H9 (cell line): Measurements from ENCODE around the gene RAB31. TPM values are rescaled to one million over a fixed set of nuclear protein-coding genes. Genes with fewer than 3 reads are reported as not detected.

ENCODE experiments used
- DNase-seq: peaks from one replicate; pipeline ENCODE4 v3.0.0-alpha.2; 2017
- H2AFZ ChIP-seq: one replicate; pipeline ENCODE4 v1.6.1; 2013; ENCODE audit warnings: mild to moderate bottlenecking, low read length, control low read depth, moderate library complexity
- H2AK5ac ChIP-seq: 2 replicates; pipeline ENCODE4 v1.6.1; 2013; ENCODE audit warnings: low read length, control low read depth, mixed read lengths; ENCODE audit not compliant: insufficient read length
- H2BK120ac ChIP-seq: one replicate; pipeline ENCODE4 v1.6.1; 2013; ENCODE audit warnings: low read depth, mild to moderate bottlenecking, low read length, control low read depth, inconsistent platforms; ENCODE audit not compliant: poor library complexity, severe bottlenecking
- H2BK12ac ChIP-seq: 2 replicates; pipeline ENCODE4 v1.6.1; 2013; ENCODE audit warnings: low read length, control low read depth, mixed read lengths, low read depth; ENCODE audit not compliant: insufficient read length
- H2BK15ac ChIP-seq: 2 replicates; pipeline ENCODE4 v1.6.1; 2013; ENCODE audit warnings: low read depth, low read length, control low read depth
- H2BK20ac ChIP-seq: one replicate; pipeline ENCODE4 v1.6.1; 2013; ENCODE audit warnings: low read depth, mild to moderate bottlenecking, low read length, control low read depth, inconsistent platforms; ENCODE audit not compliant: poor library complexity, severe bottlenecking
- H2BK5ac ChIP-seq: 2 replicates; pipeline ENCODE4 v1.6.1; 2013; ENCODE audit warnings: low read length, control low read depth, mixed read lengths; ENCODE audit not compliant: insufficient read length
- H3K14ac ChIP-seq: 2 replicates; pipeline ENCODE4 v1.6.1; 2013; ENCODE audit warnings: low read length, control low read depth; ENCODE audit not compliant: insufficient read depth
- H3K18ac ChIP-seq: 2 replicates; pipeline ENCODE4 v1.6.1; 2013; ENCODE audit warnings: low read depth, mild to moderate bottlenecking, mixed read lengths, low read length, control low read depth; ENCODE audit not compliant: insufficient read length
- H3K23ac ChIP-seq: 2 replicates; pipeline ENCODE4 v1.6.1; 2013; ENCODE audit warnings: low read length, control low read depth, mixed read lengths, low read depth; ENCODE audit not compliant: insufficient read length
- H3K23me2 ChIP-seq: 2 replicates; pipeline ENCODE4 v1.6.1; 2013; ENCODE audit warnings: low read depth, mild to moderate bottlenecking, mixed read lengths, low read length, control low read depth; ENCODE audit not compliant: insufficient read length, poor library complexity, severe bottlenecking
- H3K27ac ChIP-seq: 2 replicates; pipeline ENCODE4 v1.5.1; 2013; ENCODE audit warnings: low read length, control low read depth, mixed read lengths, low read depth; ENCODE audit not compliant: insufficient read length
- H3K27me3 ChIP-seq: 2 replicates; pipeline ENCODE4 v1.6.1; 2013; ENCODE audit warnings: low read length, control low read depth, inconsistent platforms; ENCODE audit not compliant: insufficient read depth
- H3K4ac ChIP-seq: 2 replicates; pipeline ENCODE4 v1.6.1; 2013; ENCODE audit warnings: low read depth, mild to moderate bottlenecking, control low read depth, inconsistent platforms, low read length, moderate library complexity
- H3K4me1 ChIP-seq: 2 replicates; pipeline ENCODE4 v1.6.1; 2013; ENCODE audit warnings: low read length, control low read depth, inconsistent platforms; ENCODE audit not compliant: insufficient read depth
- H3K4me2 ChIP-seq: 2 replicates; pipeline ENCODE4 v1.6.1; 2013; ENCODE audit warnings: low read length, control low read depth, mixed read lengths; ENCODE audit not compliant: insufficient read length, insufficient read depth
- H3K56ac ChIP-seq: 2 replicates; pipeline ENCODE4 v1.6.1; 2013; ENCODE audit warnings: low read depth, mild to moderate bottlenecking, mixed read lengths, low read length, control low read depth; ENCODE audit not compliant: insufficient read length
- H3K79me1 ChIP-seq: 2 replicates; pipeline ENCODE4 v1.6.1; 2013; ENCODE audit warnings: low read depth, mild to moderate bottlenecking, moderate library complexity, low read length, control low read depth, inconsistent platforms; ENCODE audit not compliant: insufficient read depth, poor library complexity, severe bottlenecking
- H3K79me2 ChIP-seq: 2 replicates; pipeline ENCODE4 v1.6.1; 2013; ENCODE audit warnings: low read length, control low read depth, inconsistent platforms; ENCODE audit not compliant: insufficient read depth
- H3K9ac ChIP-seq: 2 replicates; pipeline ENCODE4 v1.6.1; 2013; ENCODE audit warnings: low read length, control low read depth, mixed read lengths; ENCODE audit not compliant: insufficient read length; ENCODE audit errors: extremely low read depth
- H3K9me3 ChIP-seq: one replicate; pipeline ENCODE4 v1.6.1; 2013; ENCODE audit warnings: low read depth, low read length, inconsistent platforms; ENCODE audit not compliant: control insufficient read depth
- H3T11ph ChIP-seq: one replicate; pipeline ENCODE4 v1.6.1; 2013; ENCODE audit warnings: mild to moderate bottlenecking, low read length, control low read depth, inconsistent platforms
- H4K20me1 ChIP-seq: one replicate; pipeline ENCODE4 v1.6.1; 2013; ENCODE audit not compliant: control insufficient read depth, insufficient read length, insufficient read depth
- H4K5ac ChIP-seq: 2 replicates; pipeline ENCODE4 v1.6.1; 2013; ENCODE audit warnings: low read depth, mild to moderate bottlenecking, mixed read lengths, low read length, control low read depth; ENCODE audit not compliant: insufficient read length
- H4K8ac ChIP-seq: replicated peaks from 2 replicates; pipeline ENCODE4 v1.6.1; 2013; ENCODE audit warnings: low read length, control low read depth, mixed read lengths, low read depth; ENCODE audit not compliant: insufficient read length
- H4K91ac ChIP-seq: 2 replicates; pipeline ENCODE4 v1.6.1; 2013; ENCODE audit warnings: low read depth, mild to moderate bottlenecking, moderate library complexity, mixed read lengths, low read length, control low read depth; ENCODE audit not compliant: insufficient read length
- H3K27ac Mint-ChIP-seq, 3 experiments: 2 replicates in 2 of 3; 3 replicates in 1 of 3; pipeline ENCODE4 v1.8.0; 2020 to 2021; ENCODE audit warnings: mixed read lengths in 3 of 3, mild to moderate bottlenecking in 1 of 3, moderate library complexity in 1 of 3
- H3K27me3 Mint-ChIP-seq: 2 replicates; pipeline ENCODE4 v1.8.0; 2021; ENCODE audit warnings: low read depth, mild to moderate bottlenecking, moderate library complexity, mixed read lengths
- H3K36me3 Mint-ChIP-seq, 3 experiments: 2 replicates in 2 of 3; 3 replicates in 1 of 3; pipeline ENCODE4 v1.8.0; 2020 to 2021; ENCODE audit warnings: low read depth in 3 of 3, mixed read lengths in 3 of 3; ENCODE audit not compliant: insufficient read depth in 1 of 3
- H3K4me1 Mint-ChIP-seq, 2 experiments: 2 replicates each; pipeline ENCODE4 v1.8.0; 2020; ENCODE audit warnings: mixed read lengths in 2 of 2
- H3K4me3 Mint-ChIP-seq, 2 experiments: 2 replicates in 1 of 2; 3 replicates in 1 of 2; pipeline ENCODE4 v1.8.0; 2020 to 2021; ENCODE audit warnings: mild to moderate bottlenecking in 2 of 2, mixed read lengths in 2 of 2, moderate library complexity in 1 of 2
- H3K9me3 Mint-ChIP-seq, 2 experiments: 2 replicates in 1 of 2; 3 replicates in 1 of 2; pipeline ENCODE4 v1.8.0; 2020; ENCODE audit warnings: mild to moderate bottlenecking in 2 of 2, mixed read lengths in 2 of 2, moderate library complexity in 1 of 2
- WGBS: extraction: QIAGEN DNeasy Blood & Tissue Kit; methylation state at CpG from one replicate; pipeline ENCODE4 v1.1.7; 2013; ENCODE audit warnings: missing lambda C conversion rate, low lambda C conversion rate, mixed read lengths; ENCODE audit not compliant: insufficient read length; ENCODE audit errors: extremely low coverage; 5-methylcytosine and 5-hydroxymethylcytosine counted together
- total RNA-seq: library from RNA; stranded (reverse); gene quantifications from 2 replicates; pipeline ENCODE4 v1.2.1, GENCODE V29; 2021
- TF ChIP-seq, protein P1 (sequence below): fragments of 200-600 bp; sonication (generic); conservative IDR thresholded peaks from 3 replicates; pipeline ENCODE4 v1.8.0; 2021; ENCODE audit warnings: antibody characterized with exemption, mild to moderate bottlenecking

The RAB31 gene
- total RNA-seq, 1 experiment from 2014 or later, result 22.4 TPM

DNA sequence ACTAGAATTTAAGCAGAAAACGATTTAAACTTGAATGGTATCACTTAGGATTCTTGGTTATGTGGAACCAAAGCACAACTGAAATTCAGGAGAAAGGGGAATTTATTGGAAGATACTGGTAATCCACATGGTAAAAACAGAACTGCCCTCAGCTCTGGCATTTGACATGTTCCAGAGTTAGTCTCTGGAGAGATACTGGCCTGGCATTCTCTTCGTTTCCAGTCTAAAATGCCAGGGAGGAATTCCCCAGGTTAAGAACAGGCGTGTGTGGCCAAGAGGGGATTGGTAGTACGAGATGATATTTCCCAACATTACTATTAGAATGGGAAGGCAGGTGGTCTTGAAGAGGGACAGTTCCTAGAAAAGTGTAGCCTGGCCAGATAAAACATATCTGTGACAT lies 109.2 kb downstream of the RAB31 start:
- no peaks in the 10 kb centered on the region for H3K79me2 ChIP-seq
- H3K9me3 Mint-ChIP-seq, result peaks cover 3 to 12% of the 10 kb centered on the region in 2 experiments; a peak in 3 of 5 replicates
- WGBS, result no CpG with 5 or more reads among the region's 4 CpGs

More for the DNA sequence above, 109.2 kb downstream of the RAB31 start:
- Histone ChIP-seq H3K9ac (no peak overlapping the region), H3K23me2 (no peaks in the 10 kb centered on the region), H4K8ac (no peak overlapping the region), H3K79me1 (no peaks in the 10 kb centered on the region), H4K91ac (no peak overlapping the region), H3T11ph (no peak overlapping the region), H3K27ac (no peak overlapping the region), H3K23ac (no peak overlapping the region), H3K9me3 (no peaks in the 10 kb centered on the region), H3K18ac (no peak overlapping the region), H3K27me3 (no peaks in the 10 kb centered on the region), H2BK5ac (no peak overlapping the region), H3K4me2 (no peak overlapping the region), H2BK120ac (no peak overlapping the region), H2BK12ac (no peak overlapping the region), H2AFZ (no peak overlapping the region), H2BK20ac (no peak overlapping the region), H3K56ac (no peak overlapping the region), H2BK15ac (no peak overlapping the region), H4K5ac (no peak overlapping the region), H3K4me1 (no peaks in the 10 kb centered on the region), H3K4ac (no peak overlapping the region), H2AK5ac (no peak overlapping the region), H3K14ac (no peak overlapping the region), H4K20me1 (no peaks in the 10 kb centered on the region)
- H3K4me3 Mint-ChIP-seq, result no peak overlapping the region
- peaks cover 0 to 20% (median 8%) of the 10 kb centered on the region in 3 experiments; a peak in 4 of 7 replicates for H3K36me3 Mint-ChIP-seq
- no peak overlapping the region for H3K27ac Mint-ChIP-seq
- no peaks in the 10 kb centered on the region for H3K27me3 Mint-ChIP-seq
- H3K4me1 Mint-ChIP-seq, result peaks cover 2 to 4% of the 10 kb centered on the region in 2 experiments; a peak in 2 of 4 replicates
- TF ChIP-seq, protein P1, sequence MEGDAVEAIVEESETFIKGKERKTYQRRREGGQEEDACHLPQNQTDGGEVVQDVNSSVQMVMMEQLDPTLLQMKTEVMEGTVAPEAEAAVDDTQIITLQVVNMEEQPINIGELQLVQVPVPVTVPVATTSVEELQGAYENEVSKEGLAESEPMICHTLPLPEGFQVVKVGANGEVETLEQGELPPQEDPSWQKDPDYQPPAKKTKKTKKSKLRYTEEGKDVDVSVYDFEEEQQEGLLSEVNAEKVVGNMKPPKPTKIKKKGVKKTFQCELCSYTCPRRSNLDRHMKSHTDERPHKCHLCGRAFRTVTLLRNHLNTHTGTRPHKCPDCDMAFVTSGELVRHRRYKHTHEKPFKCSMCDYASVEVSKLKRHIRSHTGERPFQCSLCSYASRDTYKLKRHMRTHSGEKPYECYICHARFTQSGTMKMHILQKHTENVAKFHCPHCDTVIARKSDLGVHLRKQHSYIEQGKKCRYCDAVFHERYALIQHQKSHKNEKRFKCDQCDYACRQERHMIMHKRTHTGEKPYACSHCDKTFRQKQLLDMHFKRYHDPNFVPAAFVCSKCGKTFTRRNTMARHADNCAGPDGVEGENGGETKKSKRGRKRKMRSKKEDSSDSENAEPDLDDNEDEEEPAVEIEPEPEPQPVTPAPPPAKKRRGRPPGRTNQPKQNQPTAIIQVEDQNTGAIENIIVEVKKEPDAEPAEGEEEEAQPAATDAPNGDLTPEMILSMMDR, result no peak
- no peak for DNase-seq
